Caco-2 (cell line): ENCODE results near the gene RAPGEF1. TPM values are rescaled to one million over a fixed set of nuclear protein-coding genes. Genes with fewer than 3 reads are reported as not detected.

Experiments
- BruUV-seq: library from RNA; stranded (reverse); fragments of 400-500 nt; replicated peaks from 2 replicates; lab custom pipeline; 2021; lab: Mats Ljungman, UMichigan
- CTCF ChIA-PET: fragments of 300-600 bp; sonication (Branson Sonifier 250); formaldehyde crosslinking; loops from one replicate; lab custom pipeline; 2022; ENCODE audit warnings: antibody characterized with exemption; lab: Charles Lee
- POLR2A ChIA-PET: fragments of 300-600 bp; sonication (Branson Sonifier 250); formaldehyde crosslinking; loops from one replicate; lab custom pipeline; 2022; ENCODE audit warnings: antibody characterized with exemption; lab: Charles Lee
- DNase-seq, 2 experiments: peaks; one replicate each; pipeline versions ENCODE4 v3.0.0 to v3.0.0-alpha.2; 2020 to 2022
- H3K27me3 ChIP-seq: replicated peaks from 2 replicates; pipeline ENCODE4 v1.6.0; 2011; ENCODE audit warnings: low read length; ENCODE audit not compliant: control insufficient read depth, insufficient read depth
- H3K36me3 ChIP-seq: 2 replicates; pipeline ENCODE4 v1.5.1; 2011; ENCODE audit warnings: low read length; ENCODE audit not compliant: control insufficient read depth, insufficient read depth
- H3K4me1 ChIP-seq: fragments of 250-450 bp; sonication (Bioruptor Pico); 2 replicates; pipeline ENCODE4 v1.5.1; 2020; ENCODE audit warnings: mild to moderate bottlenecking
- H3K4me3 ChIP-seq: 2 replicates; pipeline ENCODE4 v1.5.1; 2011; ENCODE audit warnings: low read depth, mild to moderate bottlenecking, control low read depth, low read length
- H3K9me3 ChIP-seq: fragments of 250-450 bp; sonication (Bioruptor Pico); 2 replicates; pipeline ENCODE4 v1.5.1; 2020; ENCODE audit warnings: mild to moderate bottlenecking, moderate library complexity
- H3K27ac Mint-ChIP-seq: one replicate; pipeline ENCODE4 v1.8.0; 2022; ENCODE audit warnings: mixed read lengths; ENCODE audit not compliant: unreplicated experiment
- H3K27me3 Mint-ChIP-seq: one replicate; pipeline ENCODE4 v1.8.0; 2022; ENCODE audit warnings: mixed read lengths; ENCODE audit not compliant: insufficient read depth, unreplicated experiment
- H3K36me3 Mint-ChIP-seq: one replicate; pipeline ENCODE4 v1.8.0; 2022; ENCODE audit warnings: mild to moderate bottlenecking, mixed read lengths; ENCODE audit not compliant: insufficient read depth, unreplicated experiment
- H3K4me1 Mint-ChIP-seq: one replicate; pipeline ENCODE4 v1.8.0; 2022; ENCODE audit warnings: low read depth, mixed read lengths; ENCODE audit not compliant: unreplicated experiment
- H3K4me3 Mint-ChIP-seq: one replicate; pipeline ENCODE4 v1.8.0; 2022; ENCODE audit warnings: mild to moderate bottlenecking, moderate library complexity, mixed read lengths; ENCODE audit not compliant: unreplicated experiment
- H3K9me3 Mint-ChIP-seq: one replicate; pipeline ENCODE4 v1.8.0; 2022; ENCODE audit warnings: mixed read lengths; ENCODE audit not compliant: unreplicated experiment
- CTCF ChIP-seq, 2 experiments: fragments of 200-600 bp in 1 of 2; IDR thresholded peaks; 1 replicate in 1 of 2; 2 replicates in 1 of 2; pipeline versions ENCODE4 v1.5.1 to v1.8.0; 2011 to 2022; ENCODE audit warnings: antibody characterized with exemption in 1 of 2, control low read depth in 1 of 2, inconsistent platforms in 1 of 2, low read depth in 1 of 2, low read length in 1 of 2, mild to moderate bottlenecking in 1 of 2, moderate library complexity in 1 of 2; ENCODE audit not compliant: insufficient read depth in 1 of 2, severe bottlenecking in 1 of 2, unreplicated experiment in 1 of 2
- intact Hi-C: fragments of 100-400 bp; cut with micrococcal nuclease; formaldehyde crosslinking; loops from one replicate; pipeline ENCODE4 v1.10.0; 2022; ENCODE audit not compliant: unreplicated experiment
- total RNA-seq: library from RNA; stranded (reverse); gene quantifications from 2 replicates; pipeline ENCODE4 v1.2.3, GENCODE V29; 2022

Gene RAPGEF1
- total RNA-seq, 1 experiment from 2014 or later: 75.4 TPM

GRCh38 chr9:131733541-131734061 is 6.3 kb downstream of the RAPGEF1 start:
- no peak for DNase-seq

GRCh38 chr9:131732636-131733289 is 7.1 kb downstream of the RAPGEF1 start:
- Histone ChIP-seq H3K4me3 (no peak overlapping the region), H3K9me3 (no peaks in the 10 kb centered on the region), H3K27me3 (no peaks in the 10 kb centered on the region), H3K36me3 (no peaks in the 10 kb centered on the region), H3K4me1 (peaks cover 56% of the 10 kb centered on the region)
- ChIA-PET CTCF (no interaction called here), POLR2A (interaction anchor here (0.6 kb wide), 1 partner anchor 187 kb away, joined by 5 read pairs; the partner anchor contains the start of gene PRRT1B)
- no peak for DNase-seq
- Mint-ChIP-seq H3K27ac (peak overlapping the region; percentile 23), H3K9me3 (no peaks in the 10 kb centered on the region), H3K36me3 (peaks cover 19% of the 10 kb centered on the region), H3K4me3 (no peak overlapping the region), H3K27me3 (no peaks in the 10 kb centered on the region), H3K4me1 (peaks cover 52% of the 10 kb centered on the region)
- BruUV-seq: no TSS peak
- TF ChIP-seq CTCF (IDR thresholded peaks at IDR 0.05; ENCODE audit: insufficient read depth in 1 of 2, low read depth in 1 of 2, low read length in 1 of 2, severe bottlenecking in 1 of 2, unreplicated experiment in 1 of 2): no peak
- intact Hi-C loops: loop anchor here (10.0 kb wide), 1 partner anchor 358 kb away; no protein-coding TSS in a partner anchor

More at GRCh38 chr9:131733541-131734061, 6.3 kb downstream of the RAPGEF1 start:
- Mint-ChIP-seq H3K9me3 (no peaks in the 10 kb centered on the region), H3K4me1 (peaks cover 51% of the 10 kb centered on the region), H3K27ac (peak overlapping the region; percentile 87), H3K36me3 (peaks cover 22% of the 10 kb centered on the region), H3K27me3 (no peaks in the 10 kb centered on the region), H3K4me3 (no peak overlapping the region)
- intact Hi-C loops: loop anchor here (10.0 kb wide), 1 partner anchor 359 kb away; no protein-coding TSS in a partner anchor
- ChIA-PET CTCF (no interaction called here), POLR2A (interaction anchor here (0.6 kb wide), 1 partner anchor 9 kb away, joined by 4 read pairs; no protein-coding TSS in a partner anchor)
- H3K36me3 ChIP-seq: no peaks in the 10 kb centered on the region
- no peak overlapping the region for H3K4me3 ChIP-seq
- H3K27me3 ChIP-seq: no peaks in the 10 kb centered on the region
- peaks cover 52% of the 10 kb centered on the region for H3K4me1 ChIP-seq
- no peak for TF ChIP-seq CTCF (IDR thresholded peaks at IDR 0.05; ENCODE audit: insufficient read depth in 1 of 2, low read depth in 1 of 2, low read length in 1 of 2, severe bottlenecking in 1 of 2, unreplicated experiment in 1 of 2)
- H3K9me3 ChIP-seq: no peaks in the 10 kb centered on the region
- no TSS peak for BruUV-seq

- POLR2A ChIA-PET: no interaction called here
Observed at GRCh38 chr9:131732061-131732526, 7.8 kb downstream of the RAPGEF1 start.

More at GRCh38 chr9:131732061-131732526, 7.8 kb downstream of the RAPGEF1 start:
- Mint-ChIP-seq H3K4me3 (no peak overlapping the region), H3K36me3 (peaks cover 14% of the 10 kb centered on the region), H3K9me3 (no peaks in the 10 kb centered on the region), H3K4me1 (peaks cover 54% of the 10 kb centered on the region), H3K27ac (peak overlapping the region; percentile 37), H3K27me3 (no peaks in the 10 kb centered on the region)
- no peaks in the 10 kb centered on the region for H3K36me3 ChIP-seq
- H3K27me3 ChIP-seq: no peaks in the 10 kb centered on the region
- H3K9me3 ChIP-seq: no peaks in the 10 kb centered on the region
- BruUV-seq: no TSS peak
- CTCF ChIA-PET: no interaction called here
- peaks cover 59% of the 10 kb centered on the region for H3K4me1 ChIP-seq
- TF ChIP-seq CTCF (IDR thresholded peaks at IDR 0.05; ENCODE audit: insufficient read depth in 1 of 2, low read depth in 1 of 2, low read length in 1 of 2, severe bottlenecking in 1 of 2, unreplicated experiment in 1 of 2): no peak
- H3K4me3 ChIP-seq: no peak overlapping the region
- intact Hi-C loops: loop anchor here (10.0 kb wide), 1 partner anchor 357 kb away; no protein-coding TSS in a partner anchor
- DNase-seq: no peak
